CD4-positive, alpha-beta T cell treated with Interleukin-6 for 4 hours (primary cell): ENCODE measurements around the gene PSAPL1.

Experiments used
- DNase-seq: peaks from one replicate; pipeline ENCODE4 v3.0.0-alpha.2; 2020; ENCODE audit warnings: mixed read lengths

The PSAPL1 gene

GRCh38 chr4:7430368-7430964, 4.3 kb downstream of the PSAPL1 start:
- DNase-seq = no peak

- DNase-seq = no peak
Observed at GRCh38 chr4:7429601-7430078, 5.1 kb downstream of the PSAPL1 start.

GRCh38 chr4:7429069-7429416, 5.7 kb downstream of the PSAPL1 start:
- no peak for DNase-seq

GRCh38 chr4:7428261-7429068, 6.3 kb downstream of the PSAPL1 start:
- no peak for DNase-seq

GRCh38 chr4:7427831-7428260, 6.9 kb downstream of the PSAPL1 start:
- DNase-seq = no peak

- DNase-seq = no peak
Observed at GRCh38 chr4:7427361-7427760, 7.4 kb downstream of the PSAPL1 start.

- no peak for DNase-seq
Observed at GRCh38 chr4:7426525-7427171, 8.1 kb downstream of the PSAPL1 start.

- no peak for DNase-seq
Observed at GRCh38 chr4:7425591-7426468, 8.9 kb downstream of the PSAPL1 start.

- no peak for DNase-seq
Observed at GRCh38 chr4:7425124-7425523, 9.6 kb downstream of the PSAPL1 start.

- no peak for DNase-seq
Observed at GRCh38 chr4:7424553-7425111, 10.1 kb downstream of the PSAPL1 start.

GRCh38 chr4:7423801-7424552, 10.8 kb downstream of the PSAPL1 start:
- DNase-seq = no peak

GRCh38 chr4:7423391-7423790, 11.3 kb downstream of the PSAPL1 start:
- DNase-seq = no peak

- DNase-seq = no peak
Observed at GRCh38 chr4:7422898-7423180, 11.9 kb downstream of the PSAPL1 start.

- no peak for DNase-seq
Observed at GRCh38 chr4:7422151-7422897, 12.4 kb downstream of the PSAPL1 start.

GRCh38 chr4:7421356-7422150, 13.2 kb downstream of the PSAPL1 start:
- DNase-seq = no peak

GRCh38 chr4:7420661-7421040, 14.1 kb downstream of the PSAPL1 start:
- DNase-seq = no peak

GRCh38 chr4:7419961-7420660, 14.6 kb downstream of the PSAPL1 start:
- DNase-seq = no peak

GRCh38 chr4:7418131-7418943, 16.4 kb downstream of the PSAPL1 start:
- DNase-seq = no peak

GRCh38 chr4:7417639-7418038, 17.1 kb downstream of the PSAPL1 start:
- no peak for DNase-seq
